HCT116 (cell line): ENCODE data around the gene CCL27. TPM values are rescaled to one million over a fixed set of nuclear protein-coding genes. Genes with fewer than 3 reads are reported as not detected.

Experiments
- ATAC-seq: fragments of 200-7000 bp; cut with Tn5 transposase; 2 replicates; pipeline ENCODE4 v1.9.1; 2020; ENCODE audit warnings: mild to moderate bottlenecking, moderate library complexity
- BruUV-seq: library from RNA; stranded (reverse); fragments of 400-500 nt; replicated peaks from 2 replicates; lab custom pipeline; 2021; lab: Mats Ljungman, UMichigan
- CTCF ChIA-PET: fragments of 300-600 bp; sonication (Branson Sonifier 250); formaldehyde crosslinking; loops from one replicate; lab custom pipeline; 2021; ENCODE audit warnings: antibody characterized with exemption; lab: Charles Lee
- POLR2A ChIA-PET: fragments of 300-600, 350-600 bp; sonication (Branson Sonifier 250); formaldehyde crosslinking; loops from one replicate; lab custom pipeline; 2021; ENCODE audit warnings: antibody characterized with exemption; lab: Charles Lee
- RAD21 ChIA-PET, 2 experiments: fragments of 300-600 bp; sonication (Branson Sonifier 250); formaldehyde crosslinking; loops; one replicate each; lab custom pipeline; 2023; ENCODE audit warnings: low total read pairs in 2 of 2; ENCODE audit not compliant: uncharacterized antibody in 2 of 2, unreplicated experiment in 2 of 2, low non-redundant PET in 1 of 2; lab: Charles Lee
- DNase-seq: peaks from one replicate; pipeline ENCODE4 v3.0.0-alpha.2; 2010; ENCODE audit warnings: low read depth, low spot score
- H2AFZ ChIP-seq: fragments of 200-600 bp; shearing (Covaris generic), sonication (generic); 2 replicates; pipeline ENCODE4 v1.6.1; 2017; ENCODE audit warnings: low read depth, mixed run types, mixed read lengths, antibody characterized with exemption, low read length; ENCODE audit not compliant: poor library complexity, severe bottlenecking
- H3K27ac ChIP-seq: 2 replicates; pipeline ENCODE4 v1.5.1; 2012; ENCODE audit warnings: low read depth, low read length
- H3K27me3 ChIP-seq: fragments of 200-600 bp; sonication (generic); 2 replicates; pipeline ENCODE4 v1.6.1; 2016; ENCODE audit warnings: mixed run types, low read length, mixed read lengths; ENCODE audit not compliant: insufficient read depth
- H3K36me3 ChIP-seq, 2 experiments: fragments of 200-500 bp in 1 of 2; fragments of 200-600 bp in 1 of 2; sonication (Bioruptor generic) in 1 of 2; sonication (generic) in 1 of 2; 2 replicates each; pipeline versions ENCODE4 v1.5.1 to v1.6.1; 2014 to 2016; ENCODE audit warnings: low read length in 2 of 2, inconsistent platforms in 1 of 2, mixed read lengths in 1 of 2, mixed run types in 1 of 2; ENCODE audit not compliant: insufficient read depth in 2 of 2, control insufficient read depth in 1 of 2
- H3K4me1 ChIP-seq, 2 experiments: fragments of 200-600 bp in 1 of 2; sonication (generic) in 1 of 2; 2 replicates each; pipeline versions ENCODE4 v1.5.1 to v1.6.1; 2012 to 2017; ENCODE audit warnings: low read length in 2 of 2, inconsistent platforms in 1 of 2, mild to moderate bottlenecking in 1 of 2, mixed read lengths in 1 of 2, mixed run types in 1 of 2, moderate library complexity in 1 of 2; ENCODE audit not compliant: insufficient read depth in 2 of 2, control insufficient read depth in 1 of 2
- H3K4me2 ChIP-seq: fragments of 200-600 bp; sonication (generic); 2 replicates; pipeline ENCODE4 v1.6.1; 2017; ENCODE audit warnings: mixed run types, low read length, mixed read lengths
- H3K4me3 ChIP-seq, 2 experiments: fragments of 200-600 bp in 1 of 2; sonication (generic) in 1 of 2; replicated peaks in 1 of 2; 2 replicates each; pipeline ENCODE4 v1.5.1; 2011 to 2016; ENCODE audit warnings: low read length in 2 of 2, control low read depth in 1 of 2, low read depth in 1 of 2, mild to moderate bottlenecking in 1 of 2, mixed read lengths in 1 of 2, mixed run types in 1 of 2
- H3K79me2 ChIP-seq: fragments of 200-600 bp; sonication (generic); 2 replicates; pipeline ENCODE4 v1.6.1; 2017; ENCODE audit warnings: mild to moderate bottlenecking, mixed run types, low read length, moderate library complexity, mixed read lengths; ENCODE audit not compliant: insufficient read depth
- H3K9ac ChIP-seq: fragments of 200-600 bp; sonication (generic); 2 replicates; pipeline ENCODE4 v1.6.1; 2016; ENCODE audit warnings: low read length, mixed read lengths
- H3K9me2 ChIP-seq: fragments of 200-600 bp; sonication (generic), shearing (Covaris generic); 2 replicates; pipeline ENCODE4 v1.6.1; 2017; ENCODE audit warnings: mixed run types, mild to moderate bottlenecking, moderate library complexity; ENCODE audit not compliant: insufficient read depth
- H3K9me3 ChIP-seq, 2 experiments: fragments of 200-500 bp in 1 of 2; fragments of 200-600 bp in 1 of 2; sonication (Bioruptor generic) in 1 of 2; sonication (generic) in 1 of 2; 2 replicates each; pipeline ENCODE4 v1.6.1; 2014 to 2017; ENCODE audit warnings: low read length in 2 of 2, mixed read lengths in 2 of 2, inconsistent platforms in 1 of 2, low read depth in 1 of 2, mild to moderate bottlenecking in 1 of 2, mixed run types in 1 of 2, moderate library complexity in 1 of 2; ENCODE audit not compliant: control insufficient read depth in 1 of 2, insufficient read depth in 1 of 2
- H4K20me1 ChIP-seq: fragments of 200-600 bp; sonication (generic), shearing (Covaris generic); 2 replicates; pipeline ENCODE4 v1.6.1; 2017; ENCODE audit warnings: mixed run types, mild to moderate bottlenecking, moderate library complexity; ENCODE audit not compliant: insufficient read depth
- ATF3 ChIP-seq: IDR thresholded peaks from 2 replicates; pipeline ENCODE4 v1.6.1; 2012
- CEBPB ChIP-seq: IDR thresholded peaks from 2 replicates; pipeline ENCODE4 v1.6.1; 2012; ENCODE audit warnings: low read depth
- CTCF ChIP-seq, 3 experiments: fragments of 200-600 bp in 1 of 3; sonication (generic) in 1 of 3; IDR thresholded peaks in 2 of 3; conservative IDR thresholded peaks in 1 of 3; 2 replicates each; pipeline ENCODE4 v1.5.1; 2012 to 2017; ENCODE audit warnings: low read depth in 2 of 3, low read length in 2 of 3, antibody characterized with exemption in 1 of 3, borderline replicate concordance in 1 of 3, control low read depth in 1 of 3, mild to moderate bottlenecking in 1 of 3, mixed read lengths in 1 of 3, mixed run types in 1 of 3, moderate library complexity in 1 of 3; ENCODE audit not compliant: insufficient read depth in 1 of 3
- EGR1 ChIP-seq: IDR thresholded peaks from 2 replicates; pipeline ENCODE4 v1.6.1; 2012; ENCODE audit warnings: low read depth
- ELF1 ChIP-seq: IDR thresholded peaks from 2 replicates; pipeline ENCODE4 v1.6.1; 2012; ENCODE audit warnings: low read depth, borderline replicate concordance
- EZH2 ChIP-seq: fragments of 200-600 bp; sonication (generic); IDR thresholded peaks from 2 replicates; pipeline ENCODE4 v1.6.1; 2017; ENCODE audit warnings: antibody characterized with exemption, mixed run types
- JUND ChIP-seq: IDR thresholded peaks from 2 replicates; pipeline ENCODE4 v1.6.1; 2012
- RAD21 ChIP-seq: IDR thresholded peaks from 2 replicates; pipeline ENCODE4 v1.6.1; 2012; ENCODE audit warnings: low read depth, mild to moderate bottlenecking
- SIN3A ChIP-seq: IDR thresholded peaks from 2 replicates; pipeline ENCODE4 v1.6.1; 2012; ENCODE audit warnings: low read depth
- SP1 ChIP-seq: IDR thresholded peaks from 2 replicates; pipeline ENCODE4 v1.6.1; 2012; ENCODE audit warnings: low read depth
- TCF7L2 ChIP-seq: IDR thresholded peaks from 2 replicates; pipeline ENCODE4 v1.7.0; 2011; ENCODE audit warnings: borderline replicate concordance, inconsistent platforms; ENCODE audit not compliant: insufficient read depth, insufficient read length; ENCODE audit errors: extremely low read depth
- YY1 ChIP-seq: IDR thresholded peaks from 2 replicates; pipeline ENCODE4 v1.6.1; 2011; ENCODE audit warnings: low read length, low read depth, moderate library complexity, mild to moderate bottlenecking; ENCODE audit not compliant: insufficient replicate concordance; ENCODE audit errors: extremely low read depth
- ZBTB33 ChIP-seq: IDR thresholded peaks from 2 replicates; pipeline ENCODE4 v1.6.1; 2011; ENCODE audit warnings: mild to moderate bottlenecking, low read length, moderate library complexity; ENCODE audit not compliant: insufficient replicate concordance; ENCODE audit errors: extremely low read depth
- ZNF274 ChIP-seq: fragments of 200-500 bp; sonication (Bioruptor generic); IDR thresholded peaks from 2 replicates; pipeline ENCODE4 v1.6.1; 2014; ENCODE audit warnings: mild to moderate bottlenecking, low read depth, low read length, inconsistent platforms
- intact Hi-C: fragments of 100-400 bp; cut with micrococcal nuclease; formaldehyde crosslinking; loops from 2 replicates; pipeline ENCODE4 v1.10.0; 2022
- total RNA-seq: library from RNA; stranded (reverse); gene quantifications from one replicate; pipeline ENCODE4 v1.2.1, GENCODE V29; 2021; ENCODE audit not compliant: unreplicated experiment

CCL27 gene
- total RNA-seq, 1 experiment from 2014 or later = 1.0 TPM

- POLR2A ChIA-PET = no interaction called here
- Histone ChIP-seq H3K79me2 (no peaks in the 10 kb centered on the region), H3K27me3 (no peaks in the 10 kb centered on the region), H3K9me2 (no peaks in the 10 kb centered on the region)
- no peak for TF ChIP-seq JUND
- no peak for TF ChIP-seq ZNF274
- TF ChIP-seq SP1 = no peak
- TF ChIP-seq ZBTB33 = no peak
- TF ChIP-seq ELF1 = no peak
- TF ChIP-seq EGR1 = no peak
- TF ChIP-seq RAD21 = no peak
- no peak for TF ChIP-seq CTCF (IDR thresholded peaks at IDR 0.05 in 2 of 3, conservative IDR thresholded peaks at IDR 0.05 in 1 of 3; ENCODE audit: borderline replicate concordance in 1 of 3, insufficient read depth in 1 of 3, low read depth in 2 of 3, low read length in 2 of 3)
- no peak for TF ChIP-seq CEBPB
- TF ChIP-seq ATF3 = no peak
- TF ChIP-seq TCF7L2 = no peak
- no peak for TF ChIP-seq SIN3A
- TF ChIP-seq EZH2 = no peak
- TF ChIP-seq YY1 = no peak
- TF ChIP-seq, all 23 proteins: peak for 0
- Histone ChIP-seq H3K4me3 (no peak overlapping the region), H3K4me2 (no peak overlapping the region), H3K9ac (no peak overlapping the region), H3K27ac (no peak overlapping the region), H3K36me3 (no peaks in the 10 kb centered on the region), H3K9me3 (no peaks in the 10 kb centered on the region), H4K20me1 (no peaks in the 10 kb centered on the region), H2AFZ (no peak overlapping the region), H3K4me1 (no peaks in the 10 kb centered on the region)
- no TSS peak for BruUV-seq
- no peak for DNase-seq
- intact Hi-C loops = no loop called here
- CTCF ChIA-PET = interaction anchor here (2.9 kb wide), 1 partner anchor 16 kb away, joined by 7 read pairs; no protein-coding TSS in a partner anchor
- RAD21 ChIA-PET = no interaction called here
- no peak for ATAC-seq
These were observed 24.3 kb upstream of the CCL27 start for GRCh38 chr9:34686732-34687131.
